GM12878 (cell line): ENCODE results near the gene CCNL2.

Experiments used
- ETV6 ChIP-seq, 2 experiments: fragments of 450-650 bp in 1 of 2; IDR thresholded peaks in 1 of 2; conservative IDR thresholded peaks in 1 of 2; 2 replicates each; pipeline ENCODE4 v1.6.1; 2014; ENCODE audit warnings: antibody characterized with exemption in 1 of 2, borderline replicate concordance in 1 of 2, low read depth in 1 of 2, mild to moderate bottlenecking in 1 of 2, moderate library complexity in 1 of 2
- RB1 ChIP-seq: fragments of 450-650 bp; formaldehyde crosslinking; IDR thresholded peaks from 2 replicates; pipeline ENCODE4 v1.6.1; 2017; ENCODE audit warnings: mild to moderate bottlenecking, borderline replicate concordance

GRCh38 chr1:1424707-1425106 is 25.6 kb upstream of the CCNL2 start:
- no peak for TF ChIP-seq RB1
- no peak for TF ChIP-seq ETV6 (conservative IDR thresholded peaks at IDR 0.05 in 1 of 2, IDR thresholded peaks at IDR 0.05 in 1 of 2; ENCODE audit: borderline replicate concordance in 1 of 2, low read depth in 1 of 2)
